Right ventricle myocardium inferior (tissue), 1 donor: ENCODE measurements around the gene NOS2. TPM values are rescaled to one million over a fixed set of nuclear protein-coding genes. Genes with fewer than 3 reads are reported as not detected.

Source experiments
- ATAC-seq: fragments of 200-7000 bp; cut with Tn5 transposase; one replicate; pipeline ENCODE4 v1.9.1; 2020; ENCODE audit warnings: mild to moderate bottlenecking, moderate library complexity
- DNase-seq: peaks from one replicate; pipeline ENCODE4 v3.0.0; 2021; ENCODE audit errors: missing footprints
- intact Hi-C: fragments of 100-400 bp; cut with DNase I; formaldehyde crosslinking; loops from one replicate; pipeline ENCODE4 v1.11.0; 2022
- total RNA-seq: library from RNA; stranded (reverse); fragmentation: NEBNext Ultra II Directional; extraction: Animal tissue kit (Norgen Biotek cat#: 25700); gene quantifications from one replicate; pipeline ENCODE4 v1.2.1, GENCODE V29; 2021
- donor health status: DM: no; HTN: yes; CAD: no; lungs with severe emphysema.

NOS2 gene
- total RNA-seq, 1 donor from 2014 or later: 0.22 TPM

- DNase-seq: no peak
- intact Hi-C loops: no loop called here
Measured at GRCh38 chr17:27797390-27798091, 2.8 kb downstream of the NOS2 start.

DNA sequence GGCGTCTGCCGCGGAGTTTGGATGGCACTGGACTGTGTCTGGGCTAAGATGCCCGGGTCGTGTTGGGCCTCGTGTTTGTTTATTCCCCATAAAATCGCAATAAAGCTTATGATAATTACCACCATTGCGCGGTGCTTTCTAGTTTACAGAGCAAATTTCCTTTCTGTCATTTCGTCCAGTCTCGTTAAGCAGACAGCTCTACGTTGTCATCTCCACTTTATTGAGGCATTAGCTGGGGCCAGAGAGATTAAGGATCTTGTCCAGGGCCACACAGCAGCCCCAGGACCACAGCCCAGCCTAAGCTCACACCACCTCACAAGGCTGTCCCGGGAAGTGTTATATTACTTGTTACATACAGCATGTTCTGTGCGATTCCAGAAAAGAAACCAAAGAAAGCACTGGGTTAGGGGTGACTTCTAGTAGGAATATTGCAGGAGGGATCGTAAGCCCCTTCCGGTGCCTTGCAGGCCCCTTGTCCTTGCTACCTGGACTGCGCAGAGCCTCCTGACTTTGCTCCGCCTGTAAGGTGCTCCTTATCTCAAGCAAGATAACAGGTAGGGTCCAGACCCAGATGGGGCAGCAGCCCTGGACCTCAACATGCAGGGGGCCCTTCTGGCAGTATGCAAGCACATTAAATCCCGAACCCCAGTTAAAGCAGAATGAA lies 6.3 kb downstream of the NOS2 start:
- intact Hi-C loops: no loop called here
- DNase-seq (no peak), ATAC-seq (no peak)

More at GRCh38 chr17:27797390-27798091, 2.8 kb downstream of the NOS2 start:
- no peak for ATAC-seq

DNA sequence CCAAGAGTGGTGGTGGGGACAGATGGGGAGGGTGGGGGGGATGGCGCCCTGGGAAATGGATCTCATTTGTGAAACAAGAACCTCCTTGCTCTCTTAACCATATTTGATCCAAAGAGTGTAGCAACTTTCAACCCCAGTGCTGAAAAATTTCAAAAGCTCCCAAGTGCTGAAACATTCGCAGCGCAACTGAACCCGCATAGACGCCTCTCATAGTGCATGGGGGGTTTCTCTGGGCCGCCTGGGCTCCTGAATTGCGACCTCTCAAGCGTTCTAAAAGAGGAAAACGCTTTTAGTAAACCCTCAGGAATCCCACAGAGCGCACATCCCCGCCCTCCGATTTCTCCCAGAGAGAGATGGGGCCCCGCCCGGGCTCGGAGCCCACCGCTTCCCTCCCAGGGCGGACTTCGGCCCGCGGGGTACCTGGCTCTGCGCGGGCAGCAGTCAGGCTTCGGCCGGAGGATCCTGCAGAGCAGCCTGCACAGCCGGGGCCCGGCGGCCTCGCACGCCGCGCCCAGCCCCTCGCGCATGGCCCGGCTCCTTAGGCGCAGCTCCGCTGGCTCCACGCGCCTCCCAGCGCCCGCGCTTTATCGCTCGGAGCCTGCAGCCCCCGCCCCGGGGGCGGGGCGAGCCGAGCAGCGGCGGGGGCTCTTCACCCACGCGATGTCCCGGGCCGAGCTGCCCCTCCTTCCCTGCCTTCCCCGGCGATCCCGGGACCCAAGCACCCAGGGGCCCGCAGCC lies 7.0 kb downstream of the NOS2 start:
- ATAC-seq (peak; percentile 81), DNase-seq (no peak)
- intact Hi-C loops: no loop called here

DNA sequence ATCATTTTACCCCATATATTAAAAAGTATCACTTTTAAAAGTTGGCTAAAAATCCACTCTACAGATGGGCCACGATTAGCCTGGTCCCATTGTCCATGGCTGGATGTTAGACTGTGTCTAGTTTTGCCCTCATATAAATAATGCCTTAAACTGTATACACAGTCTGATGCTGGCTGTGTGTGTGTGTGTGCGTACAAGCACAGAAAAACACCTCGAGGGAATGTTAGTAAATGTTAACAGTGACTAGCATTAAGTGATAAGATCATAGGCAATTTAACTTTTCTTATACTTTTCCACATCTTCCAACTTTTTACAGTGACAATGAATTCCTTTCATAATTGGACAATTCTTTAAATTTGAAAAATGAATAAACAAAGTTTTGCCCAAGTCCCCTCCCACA lies 8.2 kb downstream of the NOS2 start:
- intact Hi-C loops: no loop called here
- DNase-seq: no peak
- ATAC-seq: no peak

GRCh38 chr17:27788919-27789318 lies 11.4 kb downstream of the NOS2 start:
- ATAC-seq (peak; percentile 20), DNase-seq (no peak)

DNA sequence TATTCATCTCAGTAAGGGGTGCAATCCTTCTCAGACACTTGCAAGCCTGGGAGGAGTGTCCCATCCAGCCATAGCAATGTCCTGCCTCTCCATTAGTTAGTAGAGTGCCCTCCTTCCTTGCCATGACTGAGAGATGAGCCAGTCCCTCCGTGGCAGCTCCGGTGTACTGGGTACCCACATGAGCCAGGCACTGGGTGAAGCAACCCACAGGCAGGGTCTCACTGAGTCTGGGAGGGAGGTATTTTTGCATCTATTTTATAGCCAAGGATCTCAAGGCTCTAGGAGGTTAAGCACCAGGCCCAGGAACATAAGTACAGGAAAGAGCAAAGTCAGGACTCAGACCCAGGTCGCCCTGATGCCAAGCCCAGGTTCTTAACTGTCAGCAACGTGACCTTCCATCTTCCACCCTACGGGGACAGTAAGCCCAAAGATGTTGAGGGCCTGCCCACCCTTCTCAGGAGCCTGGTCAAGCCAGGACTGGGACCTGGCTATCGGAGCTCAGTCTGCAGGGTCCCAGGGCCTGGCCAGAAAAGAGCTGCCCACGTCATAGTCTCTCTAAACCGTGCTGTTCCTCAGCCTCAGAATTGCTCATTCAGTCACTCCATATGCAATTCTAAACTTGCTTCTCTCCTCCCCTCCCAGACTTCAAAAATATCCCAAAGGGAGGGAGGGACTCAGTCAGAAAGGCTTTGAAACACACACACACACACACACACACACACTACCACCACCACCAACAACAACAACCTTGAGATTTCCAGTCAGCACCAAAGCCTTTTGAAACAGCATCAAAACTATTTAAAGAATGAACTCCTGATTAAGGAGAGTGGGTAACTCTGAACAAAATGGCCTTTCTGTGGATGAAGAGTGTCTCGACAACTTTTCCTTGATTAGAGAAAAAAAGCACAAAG lies 16.6 kb downstream of the NOS2 start:
- intact Hi-C loops: no loop called here
- no peak for DNase-seq
- ATAC-seq: no peak

More at GRCh38 chr17:27788919-27789318, 11.4 kb downstream of the NOS2 start:
- intact Hi-C loops: no loop called here

DNA sequence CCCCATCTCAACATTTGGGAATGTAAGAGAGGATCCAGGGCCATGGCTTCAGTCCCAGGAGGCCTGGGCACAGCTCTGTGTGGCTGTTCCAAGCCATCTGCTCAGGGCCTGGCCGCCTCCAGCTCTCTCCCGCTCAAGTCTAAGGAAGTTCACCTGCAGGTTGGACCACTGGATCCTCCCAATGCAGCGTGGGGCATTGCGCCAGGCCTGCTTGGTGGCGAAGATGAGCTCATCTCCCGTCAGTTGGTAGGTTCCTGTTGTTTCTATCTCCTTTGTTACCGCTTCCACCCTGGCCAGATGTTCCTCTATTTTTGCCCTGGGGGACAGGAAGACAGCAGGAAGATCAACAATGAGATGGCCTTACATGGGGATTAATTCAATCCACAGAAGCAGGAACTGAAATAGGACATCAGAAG lies 17.5 kb downstream of the NOS2 start:
- intact Hi-C loops: no loop called here
- DNase-seq (no peak), ATAC-seq (no peak)

DNA sequence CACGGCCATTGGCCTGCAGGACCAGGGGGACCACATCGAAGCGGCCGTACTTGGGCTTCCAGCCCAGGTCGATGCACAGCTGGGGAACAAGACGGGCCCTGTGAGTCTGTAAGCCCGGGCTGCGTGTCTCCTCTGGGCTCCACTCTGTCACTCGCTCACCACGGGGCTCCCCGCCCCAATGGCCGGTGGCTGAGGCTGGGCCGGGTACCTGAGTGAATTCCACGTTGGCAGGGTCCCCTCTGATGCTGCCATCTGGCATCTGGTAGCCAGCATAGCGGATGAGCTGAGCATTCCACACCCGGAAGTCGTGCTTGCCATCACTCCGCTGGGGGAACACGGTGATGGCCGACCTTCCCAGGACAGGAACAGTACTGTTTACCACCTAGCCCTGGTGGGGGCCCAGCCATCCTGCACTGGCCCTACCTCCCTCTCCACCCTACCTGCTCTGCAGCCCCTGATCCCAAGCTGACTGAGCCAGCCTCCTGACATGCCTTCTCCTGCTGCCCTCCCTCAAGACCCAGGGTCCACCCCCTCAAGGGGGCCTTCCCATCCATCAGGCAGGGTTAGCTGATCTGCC lies 19.4 kb downstream of the NOS2 start:
- intact Hi-C loops: no loop called here
- DNase-seq (no peak), ATAC-seq (no peak)

DNA sequence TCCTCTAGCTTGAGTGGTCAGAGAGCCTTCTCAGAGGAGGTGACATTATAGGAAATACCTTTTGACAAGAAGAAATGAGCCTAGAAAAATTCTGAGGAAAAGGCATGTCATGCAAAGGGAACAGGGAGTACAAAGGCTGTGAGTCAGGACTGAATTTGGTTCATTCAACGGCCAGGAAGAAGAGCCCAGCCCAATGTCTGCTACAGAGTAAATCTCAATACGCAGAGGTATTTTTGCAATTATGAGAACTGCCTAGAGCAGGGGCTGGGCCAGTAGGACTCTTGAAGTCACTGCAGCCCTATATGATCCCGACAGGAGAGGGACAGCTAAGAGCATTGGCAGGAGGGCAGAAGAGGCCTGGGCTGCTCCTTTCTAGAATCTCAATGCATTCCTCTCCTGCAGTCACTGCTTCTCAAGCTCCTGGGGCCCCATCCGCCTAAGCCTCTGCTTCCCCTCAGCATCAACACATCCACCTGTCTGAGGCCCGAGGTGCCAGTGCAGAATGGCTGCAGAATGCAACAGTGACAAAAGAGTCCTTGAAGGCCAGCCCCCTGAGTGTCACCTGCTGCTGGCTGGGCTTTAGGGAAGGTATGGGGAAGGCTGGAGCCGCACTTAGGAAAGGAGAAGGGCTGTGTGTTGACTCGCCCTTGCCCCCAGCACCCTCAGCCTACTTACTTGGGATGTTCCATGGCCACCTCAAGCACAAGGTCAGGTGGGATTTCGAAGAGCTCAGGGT lies 20.1 kb downstream of the NOS2 start:
- intact Hi-C loops: no loop called here
- ATAC-seq (no peak), DNase-seq (no peak)

DNA sequence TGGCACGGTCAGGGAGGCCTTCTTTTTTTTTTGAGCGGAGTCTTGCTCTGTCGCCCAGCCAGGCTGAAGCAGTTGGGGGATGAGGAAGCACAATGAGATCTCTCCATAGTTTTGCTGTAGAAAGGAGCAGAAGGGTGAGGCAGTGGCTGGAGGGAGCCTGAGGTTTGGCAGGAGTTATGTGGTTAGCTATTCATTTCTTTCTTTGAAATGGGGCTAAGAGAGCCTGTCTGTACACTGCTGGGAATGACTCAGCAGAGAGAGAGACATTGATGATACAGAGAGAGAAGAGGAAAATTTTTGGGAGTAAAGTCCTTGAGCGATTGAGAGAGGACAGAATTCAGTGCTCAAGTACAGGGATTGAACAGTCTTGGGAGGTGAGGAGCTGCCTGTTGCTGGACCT lies 22.1 kb downstream of the NOS2 start:
- ATAC-seq (no peak), DNase-seq (no peak)

DNA sequence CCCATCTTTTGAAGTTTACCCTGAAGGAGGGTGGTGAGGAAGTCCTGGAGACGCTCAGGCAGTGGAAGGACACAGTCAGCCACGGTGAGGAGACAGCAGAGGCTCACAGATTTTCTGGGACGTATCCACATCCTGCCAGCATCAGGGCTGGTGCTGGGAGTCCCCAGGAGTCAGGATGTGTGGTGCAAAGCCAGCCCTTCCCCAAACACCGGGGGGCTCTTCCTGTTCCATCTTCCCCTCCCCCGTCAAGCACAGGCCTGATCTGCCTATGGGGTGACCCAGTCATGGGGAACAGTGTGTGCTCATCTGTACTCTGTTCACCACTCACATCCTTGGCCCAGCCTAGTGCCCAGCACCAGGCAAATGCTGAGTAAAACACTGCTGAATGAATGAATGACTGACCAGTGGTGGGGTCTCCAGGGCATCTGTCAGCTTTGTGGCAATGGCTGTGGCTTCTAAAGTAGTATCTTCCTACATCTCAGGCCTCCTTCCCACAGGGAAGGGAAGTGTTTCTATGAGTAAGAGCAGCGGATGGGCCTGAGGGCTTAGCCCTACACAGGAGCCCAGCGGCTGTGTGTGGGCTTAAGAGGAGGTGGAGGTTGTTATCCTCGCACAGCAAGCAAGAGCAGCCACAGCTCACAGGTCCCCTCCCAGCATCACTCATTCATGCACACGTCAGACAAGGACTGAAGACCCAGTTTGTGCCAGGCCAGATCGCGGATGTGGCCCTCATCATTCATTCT lies 23.3 kb downstream of the NOS2 start:
- intact Hi-C loops: no loop called here
- DNase-seq: no peak
- no peak for ATAC-seq

More for the DNA sequence above, 22.1 kb downstream of the NOS2 start:
- intact Hi-C loops: no loop called here

DNA sequence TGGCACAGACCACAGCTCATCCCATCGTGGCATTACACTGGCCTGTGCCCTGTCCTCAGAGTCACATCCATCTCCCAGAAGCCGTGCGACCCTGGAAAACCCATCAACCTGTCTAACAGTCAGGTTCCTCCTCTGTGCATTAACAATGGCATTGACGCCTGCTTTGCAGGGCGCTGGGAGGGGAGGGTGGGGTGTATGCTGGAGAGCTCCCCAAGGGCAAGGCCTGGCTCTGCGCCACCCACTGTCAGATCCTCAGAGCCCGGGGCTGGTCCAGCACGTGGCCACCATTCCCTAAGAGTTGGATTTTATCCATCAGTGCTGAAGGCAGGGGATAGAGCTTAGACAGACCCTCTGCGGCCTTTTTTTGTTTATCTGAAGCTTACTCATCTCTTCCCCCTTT lies 28.7 kb downstream of the NOS2 start:
- intact Hi-C loops: no loop called here
- no peak for ATAC-seq

GRCh38 chr17:27770877-27771276 lies 29.5 kb downstream of the NOS2 start:
- no peak for ATAC-seq

More for the DNA sequence above, 28.7 kb downstream of the NOS2 start:
- DNase-seq: no peak

GRCh38 chr17:27768858-27769410 lies 31.4 kb downstream of the NOS2 start:
- intact Hi-C loops: no loop called here
- ATAC-seq (no peak), DNase-seq (no peak)

More at GRCh38 chr17:27770877-27771276, 29.5 kb downstream of the NOS2 start:
- no peak for DNase-seq
- intact Hi-C loops: no loop called here

- intact Hi-C loops: no loop called here
- DNase-seq (no peak), ATAC-seq (no peak)
Measured at GRCh38 chr17:27766438-27766837, 33.9 kb downstream of the NOS2 start.

- intact Hi-C loops: no loop called here
- no peak for ATAC-seq
- no peak for DNase-seq
Measured at GRCh38 chr17:27765353-27765752, 35.0 kb downstream of the NOS2 start.

DNA sequence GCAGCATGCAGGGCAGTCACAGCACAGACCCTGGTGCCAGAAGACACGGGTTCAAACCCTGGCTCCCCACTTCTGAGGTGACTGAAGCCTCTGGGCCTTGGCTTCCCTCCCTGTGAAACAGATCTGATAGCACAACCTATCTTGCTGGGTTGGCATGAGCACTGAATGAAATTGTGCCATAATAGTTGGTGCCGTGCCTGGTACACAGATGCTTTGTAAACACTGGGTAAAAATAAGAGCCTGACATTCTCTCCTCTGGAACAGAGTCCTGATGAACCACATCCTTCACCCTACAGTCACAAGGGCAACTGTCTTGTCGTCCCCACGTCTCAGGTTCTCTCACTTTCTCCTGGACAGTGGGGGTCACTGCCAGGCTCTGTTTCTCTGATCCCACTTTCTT lies 35.7 kb downstream of the NOS2 start:
- intact Hi-C loops: no loop called here
- ATAC-seq (no peak), DNase-seq (no peak)
